ENCODE measurements around the gene UPF2.
"Not testable (repeated sequence)": the region's sequence is repeated elsewhere in the genome, so short reads cannot be mapped to it uniquely, and the experiment has no call there.

UPF2 gene, protein sequence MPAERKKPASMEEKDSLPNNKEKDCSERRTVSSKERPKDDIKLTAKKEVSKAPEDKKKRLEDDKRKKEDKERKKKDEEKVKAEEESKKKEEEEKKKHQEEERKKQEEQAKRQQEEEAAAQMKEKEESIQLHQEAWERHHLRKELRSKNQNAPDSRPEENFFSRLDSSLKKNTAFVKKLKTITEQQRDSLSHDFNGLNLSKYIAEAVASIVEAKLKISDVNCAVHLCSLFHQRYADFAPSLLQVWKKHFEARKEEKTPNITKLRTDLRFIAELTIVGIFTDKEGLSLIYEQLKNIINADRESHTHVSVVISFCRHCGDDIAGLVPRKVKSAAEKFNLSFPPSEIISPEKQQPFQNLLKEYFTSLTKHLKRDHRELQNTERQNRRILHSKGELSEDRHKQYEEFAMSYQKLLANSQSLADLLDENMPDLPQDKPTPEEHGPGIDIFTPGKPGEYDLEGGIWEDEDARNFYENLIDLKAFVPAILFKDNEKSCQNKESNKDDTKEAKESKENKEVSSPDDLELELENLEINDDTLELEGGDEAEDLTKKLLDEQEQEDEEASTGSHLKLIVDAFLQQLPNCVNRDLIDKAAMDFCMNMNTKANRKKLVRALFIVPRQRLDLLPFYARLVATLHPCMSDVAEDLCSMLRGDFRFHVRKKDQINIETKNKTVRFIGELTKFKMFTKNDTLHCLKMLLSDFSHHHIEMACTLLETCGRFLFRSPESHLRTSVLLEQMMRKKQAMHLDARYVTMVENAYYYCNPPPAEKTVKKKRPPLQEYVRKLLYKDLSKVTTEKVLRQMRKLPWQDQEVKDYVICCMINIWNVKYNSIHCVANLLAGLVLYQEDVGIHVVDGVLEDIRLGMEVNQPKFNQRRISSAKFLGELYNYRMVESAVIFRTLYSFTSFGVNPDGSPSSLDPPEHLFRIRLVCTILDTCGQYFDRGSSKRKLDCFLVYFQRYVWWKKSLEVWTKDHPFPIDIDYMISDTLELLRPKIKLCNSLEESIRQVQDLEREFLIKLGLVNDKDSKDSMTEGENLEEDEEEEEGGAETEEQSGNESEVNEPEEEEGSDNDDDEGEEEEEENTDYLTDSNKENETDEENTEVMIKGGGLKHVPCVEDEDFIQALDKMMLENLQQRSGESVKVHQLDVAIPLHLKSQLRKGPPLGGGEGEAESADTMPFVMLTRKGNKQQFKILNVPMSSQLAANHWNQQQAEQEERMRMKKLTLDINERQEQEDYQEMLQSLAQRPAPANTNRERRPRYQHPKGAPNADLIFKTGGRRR

DNA sequence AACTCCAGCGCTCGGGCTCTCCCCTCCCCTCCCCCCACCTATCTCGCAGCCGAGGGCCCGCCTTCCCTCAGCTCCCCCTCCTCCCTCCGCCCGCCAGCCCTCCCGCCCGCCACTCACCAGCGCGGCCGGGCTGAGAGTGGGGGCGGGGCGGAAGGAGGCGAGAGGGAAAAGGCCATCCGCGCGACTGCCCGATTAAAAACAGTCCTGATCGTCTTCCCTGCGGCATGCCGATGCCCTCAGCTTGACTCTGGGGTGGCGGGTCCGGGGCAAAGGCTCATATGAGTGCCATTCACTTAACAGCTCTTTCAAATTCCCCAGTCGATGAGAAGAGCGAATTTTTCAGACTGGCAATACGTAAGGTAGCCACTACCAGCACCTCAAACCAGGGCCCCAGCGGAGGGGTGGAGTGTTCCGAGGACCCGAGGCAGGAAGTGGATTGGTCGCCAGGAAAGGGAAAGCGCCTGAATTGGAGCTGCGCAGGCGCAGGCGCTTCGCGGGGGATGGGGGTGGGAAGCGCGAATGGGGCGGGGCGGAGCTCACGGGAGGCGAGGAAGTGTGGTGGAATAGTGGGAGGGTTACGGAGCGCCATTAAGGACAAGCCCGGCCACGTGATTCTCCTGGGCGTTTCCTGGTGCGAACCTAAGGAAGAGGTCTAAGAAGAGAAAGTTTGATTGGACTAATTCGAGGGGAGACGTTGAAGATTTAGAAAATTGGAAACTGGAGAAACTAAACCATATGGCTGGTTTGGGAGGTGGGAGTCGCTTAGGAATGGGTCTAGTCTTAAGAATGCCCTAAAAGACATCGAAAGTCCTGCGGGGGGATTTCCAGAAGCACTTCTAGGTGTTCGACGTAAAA lies at the start of gene UPF2:
UPF2 (minus strand) TSS at position 13 of the 855 bp plus-strand sequence. CDS start 7,386 bp downstream, outside the sequence.
- Histone ChIP-seq H3K4me3 (ENCODE audit: low read length) (peak within 1 kb of the TSS; percentile 88), H3K9ac (ENCODE audit: low read length) (peak within 1 kb of the TSS; percentile 95), H3K36me3 (ENCODE audit: control insufficient read depth, low read depth, low read length) (no peaks in the 10 kb centered on the region), H3K27ac (ENCODE audit: low read length) (peak within 1 kb of the TSS; percentile 99), H3K27me3 (ENCODE audit: control insufficient read depth, insufficient read depth, low read length) (no peaks in the 10 kb centered on the region), H3K4me1 (ENCODE audit: control insufficient read depth, low read depth, low read length) (peaks cover 13% of the 10 kb centered on the region), H3K9me3 (ENCODE audit: control insufficient read depth, low read depth, low read length) (no peaks in the 10 kb centered on the region)

DNA sequence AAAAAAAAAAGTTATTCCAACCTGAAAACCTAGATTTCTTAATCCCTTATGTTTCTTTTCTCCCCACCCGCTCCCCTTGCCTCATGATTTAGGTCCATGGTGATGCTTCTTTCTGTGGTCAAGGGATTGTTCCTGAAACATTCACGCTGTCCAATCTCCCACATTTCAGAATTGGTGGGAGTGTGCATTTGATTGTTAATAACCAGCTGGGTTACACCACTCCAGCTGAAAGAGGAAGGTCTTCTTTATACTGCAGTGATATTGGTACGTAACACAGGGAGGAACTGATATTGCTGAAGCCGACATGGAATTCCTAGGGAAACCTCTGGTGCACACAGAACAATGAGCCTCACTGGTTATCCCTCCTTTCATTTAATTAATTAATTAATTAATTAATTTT lies 48.8 kb upstream of the UPF2 start:
- H3K4me1 ChIP-seq (ENCODE audit: control insufficient read depth, low read depth, low read length): no peaks in the 10 kb centered on the region
- H3K9me3 ChIP-seq (ENCODE audit: control insufficient read depth, low read depth, low read length): no peaks in the 10 kb centered on the region
- no peak overlapping the region for H3K27ac ChIP-seq (ENCODE audit: low read length)
- no peak overlapping the region for H3K4me3 ChIP-seq (ENCODE audit: low read length)
- no peak overlapping the region for H3K9ac ChIP-seq (ENCODE audit: low read length)
- H3K36me3 ChIP-seq (ENCODE audit: control insufficient read depth, low read depth, low read length): peaks cover 37% of the 10 kb centered on the region
- no peaks in the 10 kb centered on the region for H3K27me3 ChIP-seq (ENCODE audit: control insufficient read depth, insufficient read depth, low read length)

DNA sequence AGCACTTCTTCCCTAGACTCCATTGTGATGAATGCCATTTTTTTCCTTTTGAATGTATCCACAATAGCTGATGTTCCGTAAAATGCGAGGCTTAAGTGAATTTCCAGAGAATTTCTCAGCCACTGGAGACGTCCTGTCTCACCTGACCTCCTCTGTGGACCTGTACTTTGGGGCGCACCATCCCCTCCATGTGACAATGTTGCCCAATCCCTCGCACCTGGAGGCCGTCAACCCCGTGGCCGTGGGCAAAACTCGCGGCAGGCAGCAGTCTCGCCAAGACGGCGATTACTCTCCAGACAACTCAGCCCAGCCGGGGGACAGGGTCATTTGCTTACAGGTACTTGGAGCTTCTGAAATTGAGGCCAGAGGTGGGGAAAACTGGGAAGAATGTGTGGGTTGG lies 46.3 kb upstream of the UPF2 start:
- Histone ChIP-seq H3K27ac (ENCODE audit: low read length) (no peak overlapping the region), H3K27me3 (ENCODE audit: control insufficient read depth, insufficient read depth, low read length) (no peaks in the 10 kb centered on the region), H3K9me3 (ENCODE audit: control insufficient read depth, low read depth, low read length) (no peaks in the 10 kb centered on the region), H3K36me3 (ENCODE audit: control insufficient read depth, low read depth, low read length) (peaks cover 40% of the 10 kb centered on the region), H3K4me3 (ENCODE audit: low read length) (no peak overlapping the region), H3K4me1 (ENCODE audit: control insufficient read depth, low read depth, low read length) (no peaks in the 10 kb centered on the region), H3K9ac (ENCODE audit: low read length) (no peak overlapping the region)

DNA sequence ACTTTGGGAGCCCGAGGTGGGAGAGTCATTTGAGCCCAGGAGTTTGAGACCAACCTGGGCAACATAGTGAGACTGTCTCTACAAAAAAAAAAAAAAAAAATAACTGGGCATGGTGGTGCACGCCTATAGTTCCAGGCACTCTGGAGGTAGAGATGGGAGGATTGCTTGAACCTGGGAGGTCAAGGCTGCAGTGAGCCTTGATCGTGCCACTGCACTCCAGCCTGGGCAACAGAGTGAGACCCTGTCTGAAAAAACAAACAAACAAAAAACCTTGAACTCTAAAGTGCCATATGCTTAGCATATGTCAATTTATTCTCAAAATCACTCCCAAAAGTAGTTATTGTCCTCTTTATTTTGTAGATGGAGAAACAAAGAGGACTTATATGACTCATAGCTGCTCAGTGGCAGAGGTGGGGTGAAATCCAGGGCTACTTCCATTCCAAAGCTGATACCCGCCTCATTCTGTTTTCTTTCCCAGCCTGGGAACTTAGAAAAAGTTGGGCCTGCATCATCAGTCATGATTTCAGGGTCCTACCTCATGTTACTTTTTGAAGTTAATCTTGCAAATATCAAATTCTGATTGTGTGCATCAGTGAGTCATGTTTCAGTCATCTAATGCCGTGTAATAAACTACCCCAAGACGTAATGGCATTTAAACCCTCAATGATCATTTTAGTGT lies 39.4 kb upstream of the UPF2 start:
- no peak overlapping the region for H3K4me3 ChIP-seq (ENCODE audit: low read length)
- peaks cover 20% of the 10 kb centered on the region for H3K36me3 ChIP-seq (ENCODE audit: control insufficient read depth, low read depth, low read length)
- no peaks in the 10 kb centered on the region for H3K4me1 ChIP-seq (ENCODE audit: control insufficient read depth, low read depth, low read length)
- no peak overlapping the region for H3K27ac ChIP-seq (ENCODE audit: low read length)
- H3K9ac ChIP-seq (ENCODE audit: low read length): no peak overlapping the region
- H3K27me3 ChIP-seq (ENCODE audit: control insufficient read depth, insufficient read depth, low read length): no peaks in the 10 kb centered on the region
- H3K9me3 ChIP-seq (ENCODE audit: control insufficient read depth, low read depth, low read length): no peaks in the 10 kb centered on the region

DNA sequence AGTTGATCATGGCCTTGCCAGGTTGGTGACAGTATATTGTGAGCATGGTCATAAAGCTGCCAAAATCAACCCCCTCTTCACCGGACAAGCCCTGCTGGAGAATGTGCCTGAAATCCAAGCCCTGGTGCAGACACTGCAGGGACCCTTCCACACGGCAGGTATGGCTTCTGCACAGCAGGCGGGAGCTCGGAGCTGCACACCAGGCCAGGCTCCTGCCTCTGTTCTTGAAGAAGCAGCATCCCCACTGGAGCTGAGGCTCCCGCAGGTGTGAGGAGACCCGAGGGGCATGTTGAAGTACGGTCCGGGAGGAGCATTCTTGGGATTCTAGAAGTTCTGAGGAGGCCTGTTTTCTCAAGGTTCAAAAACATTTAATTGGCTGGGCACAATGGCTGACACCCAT lies 38.9 kb upstream of the UPF2 start:
- Histone ChIP-seq H3K36me3 (ENCODE audit: control insufficient read depth, low read depth, low read length) (peaks cover 15% of the 10 kb centered on the region), H3K4me1 (ENCODE audit: control insufficient read depth, low read depth, low read length) (no peaks in the 10 kb centered on the region), H3K27ac (ENCODE audit: low read length) (no peak overlapping the region), H3K9me3 (ENCODE audit: control insufficient read depth, low read depth, low read length) (no peaks in the 10 kb centered on the region), H3K4me3 (ENCODE audit: low read length) (no peak overlapping the region), H3K27me3 (ENCODE audit: control insufficient read depth, insufficient read depth, low read length) (no peaks in the 10 kb centered on the region), H3K9ac (ENCODE audit: low read length) (no peak overlapping the region)

GRCh38 chr10:12077580-12078180 lies 35.1 kb upstream of the UPF2 start:
- Histone ChIP-seq H3K4me3 (ENCODE audit: low read length) (no peak overlapping the region), H3K27ac (ENCODE audit: low read length) (no peak overlapping the region), H3K9me3 (ENCODE audit: control insufficient read depth, low read depth, low read length) (no peaks in the 10 kb centered on the region), H3K36me3 (ENCODE audit: control insufficient read depth, low read depth, low read length) (peaks cover 3% of the 10 kb centered on the region), H3K9ac (ENCODE audit: low read length) (no peak overlapping the region), H3K4me1 (ENCODE audit: control insufficient read depth, low read depth, low read length) (no peaks in the 10 kb centered on the region), H3K27me3 (ENCODE audit: control insufficient read depth, insufficient read depth, low read length) (no peaks in the 10 kb centered on the region)

DNA sequence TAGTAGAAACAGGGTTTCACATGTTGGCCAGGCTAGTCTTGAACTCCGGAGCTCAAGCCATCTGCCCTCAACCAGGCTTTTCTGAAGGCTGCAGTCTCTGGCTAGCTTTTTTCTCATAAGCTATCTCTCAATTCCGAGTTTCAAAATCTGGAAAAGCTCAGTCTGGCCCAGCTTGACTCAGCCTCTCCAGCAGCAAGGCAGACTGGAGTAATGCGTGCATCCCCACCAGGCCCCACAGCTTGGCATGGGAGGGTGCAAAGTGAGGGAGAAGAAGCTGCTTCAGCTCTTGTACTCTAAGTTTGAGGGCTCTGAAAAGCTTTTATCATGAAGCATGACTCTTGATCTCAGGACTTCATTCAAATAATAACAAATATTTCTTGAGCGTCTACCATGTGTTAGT lies 30.9 kb upstream of the UPF2 start:
- Histone ChIP-seq H3K4me3 (ENCODE audit: low read length) (no peak overlapping the region), H3K9me3 (ENCODE audit: control insufficient read depth, low read depth, low read length) (no peaks in the 10 kb centered on the region), H3K27ac (ENCODE audit: low read length) (no peak overlapping the region), H3K27me3 (ENCODE audit: control insufficient read depth, insufficient read depth, low read length) (no peaks in the 10 kb centered on the region), H3K4me1 (ENCODE audit: control insufficient read depth, low read depth, low read length) (peaks cover 4% of the 10 kb centered on the region), H3K9ac (ENCODE audit: low read length) (no peak overlapping the region), H3K36me3 (ENCODE audit: control insufficient read depth, low read depth, low read length) (peaks cover 3% of the 10 kb centered on the region)

GRCh38 chr10:12071441-12071840 lies 28.8 kb upstream of the UPF2 start:
- not testable (repeated sequence) for H3K4me1 ChIP-seq (ENCODE audit: control insufficient read depth, low read depth, low read length); H3K9ac ChIP-seq (ENCODE audit: low read length); H3K36me3 ChIP-seq (ENCODE audit: control insufficient read depth, low read depth, low read length); H3K27ac ChIP-seq (ENCODE audit: low read length); H3K9me3 ChIP-seq (ENCODE audit: control insufficient read depth, low read depth, low read length); H3K4me3 ChIP-seq (ENCODE audit: low read length); H3K27me3 ChIP-seq (ENCODE audit: control insufficient read depth, insufficient read depth, low read length)

GRCh38 chr10:12068449-12069269 lies 26.1 kb upstream of the UPF2 start, which contains the start of gene DHTKD1:
DHTKD1 (plus strand) TSS chr10:12068954; CDS start chr10:12069034, 80 bp downstream.
- Histone ChIP-seq H3K27me3 (ENCODE audit: control insufficient read depth, insufficient read depth, low read length) (no peaks in the 10 kb centered on the region), H3K4me3 (ENCODE audit: low read length) (peak within 1 kb of the TSS; percentile 71), H3K4me1 (ENCODE audit: control insufficient read depth, low read depth, low read length) (peaks cover 8% of the 10 kb centered on the region), H3K36me3 (ENCODE audit: control insufficient read depth, low read depth, low read length) (no peaks in the 10 kb centered on the region), H3K9me3 (ENCODE audit: control insufficient read depth, low read depth, low read length) (no peaks in the 10 kb centered on the region), H3K9ac (ENCODE audit: low read length) (peak within 1 kb of the TSS; percentile 93), H3K27ac (ENCODE audit: low read length) (peak within 1 kb of the TSS; percentile 71)
